SK-N-DZ (cell line): Measurements from ENCODE around the gene GJB6. TPM values are rescaled to one million over a fixed set of nuclear protein-coding genes. Genes with fewer than 3 reads are reported as not detected.
"Not testable (repeated sequence)": the region's sequence is repeated elsewhere in the genome, so short reads cannot be mapped to it uniquely, and the experiment has no call there.

Experiments
- DNase-seq: peaks from one replicate; pipeline ENCODE4 v3.0.0-alpha.2; 2015; ENCODE audit warnings: low spot score
- polyA plus RNA-seq, 2 experiments: library from polyadenylated mRNA; depleted of rRNA; stranded (reverse); fragments of >200 nt; gene quantifications; 2 replicates each; pipeline ENCODE4 v1.2.3, GENCODE V29; 2014

The GJB6 gene
- not detected in 2 replicates for polyA plus RNA-seq (2014; cell fraction: cytosol; rRNA removed)
- polyA plus RNA-seq (2014; cell fraction: nucleus; rRNA removed): not detected in 2 replicates

GRCh38 chr13:20231839-20232555 lies at the start of gene GJB6:
Gene GJB6 (minus strand): TSS chr13:20232319. CDS start chr13:20223480, 8,839 bp downstream.
- no peak for DNase-seq

- DNase-seq: not testable (repeated sequence)
Measured at GRCh38 chr13:20276901-20277300, 44.8 kb upstream of the GJB6 start.

GRCh38 chr13:20274466-20274865 lies 42.3 kb upstream of the GJB6 start:
- DNase-seq: no peak

GRCh38 chr13:20272588-20273171 lies 40.6 kb upstream of the GJB6 start:
- DNase-seq: no peak

- no peak for DNase-seq
Measured at GRCh38 chr13:20272104-20272503, 40.0 kb upstream of the GJB6 start.

GRCh38 chr13:20271441-20271840 lies 39.3 kb upstream of the GJB6 start:
- DNase-seq: no peak

GRCh38 chr13:20270163-20270865 lies 38.2 kb upstream of the GJB6 start:
- DNase-seq: no peak

GRCh38 chr13:20264271-20265018 lies 32.3 kb upstream of the GJB6 start:
- no peak for DNase-seq

GRCh38 chr13:20263393-20264044 lies 31.4 kb upstream of the GJB6 start:
- no peak for DNase-seq

GRCh38 chr13:20258963-20259288 lies 26.8 kb upstream of the GJB6 start:
- DNase-seq: no peak

GRCh38 chr13:20258208-20258962 lies 26.3 kb upstream of the GJB6 start:
- DNase-seq: no peak

- DNase-seq: no peak
Measured at GRCh38 chr13:20254076-20254475, 22.0 kb upstream of the GJB6 start.

GRCh38 chr13:20249913-20250312 lies 17.8 kb upstream of the GJB6 start:
- DNase-seq: no peak

- no peak for DNase-seq
Measured at GRCh38 chr13:20247963-20248362, 15.8 kb upstream of the GJB6 start.

- no peak for DNase-seq
Measured at GRCh38 chr13:20247403-20247802, 15.3 kb upstream of the GJB6 start.

GRCh38 chr13:20241593-20241992 lies 9.5 kb upstream of the GJB6 start:
- no peak for DNase-seq

- DNase-seq: no peak
Measured at GRCh38 chr13:20239748-20240147, 7.6 kb upstream of the GJB6 start.

- no peak for DNase-seq
Measured at GRCh38 chr13:20232556-20233277, 598 bp upstream of the GJB6 start.

- DNase-seq: no peak
Measured at GRCh38 chr13:20230913-20231838, 943 bp downstream of the GJB6 start.
